Stromal cell of bone marrow (primary cell): ENCODE data around the gene PI4KB.
"Not testable (repeated sequence)": the region's sequence is repeated elsewhere in the genome, so short reads cannot be mapped to it uniquely, and the experiment has no call there.

Experiments
- DNase-seq: peaks from one replicate; pipeline ENCODE4 v3.0.0-alpha.2; 2012; ENCODE audit warnings: low read depth

PI4KB gene

DNA sequence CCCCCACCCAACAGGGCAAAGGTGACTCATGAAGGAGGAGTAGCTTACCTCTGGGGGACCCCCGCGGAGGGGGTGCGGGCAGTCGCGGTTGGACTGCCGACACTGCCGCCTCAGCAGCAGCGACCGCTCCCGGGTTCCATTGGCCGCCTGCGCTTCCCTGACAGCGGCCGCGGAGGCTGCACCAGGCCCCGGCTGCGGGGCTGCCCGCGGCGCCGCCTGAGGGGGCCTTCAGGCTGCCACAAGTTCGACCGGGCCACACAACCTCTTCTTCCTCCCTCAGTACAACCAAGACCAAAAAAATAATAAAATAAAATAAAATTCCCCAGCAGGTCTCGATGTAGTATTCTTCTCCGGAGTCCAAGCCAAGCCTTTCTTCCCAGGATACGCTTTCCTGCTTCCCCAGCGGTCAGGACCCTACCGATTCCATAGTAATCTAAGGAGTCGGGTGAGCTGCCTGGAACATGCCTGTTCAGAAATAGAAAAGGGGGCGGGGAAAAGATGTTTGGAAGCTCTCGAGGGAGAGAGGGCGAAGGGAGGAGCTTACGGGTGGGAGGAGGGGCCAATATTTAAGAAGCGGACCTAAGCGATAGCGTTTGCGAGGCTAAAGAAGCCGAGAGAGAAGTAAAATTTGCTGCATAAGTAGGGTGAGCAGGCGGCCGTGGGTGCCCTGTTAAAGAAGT lies at the start of gene PI4KB:
Gene PI4KB, minus strand, starts transcription at position 194 of the 680 bp plus-strand sequence. CDS start 10,935 bp downstream, outside the sequence.
- peak; percentile 96 for DNase-seq

DNA sequence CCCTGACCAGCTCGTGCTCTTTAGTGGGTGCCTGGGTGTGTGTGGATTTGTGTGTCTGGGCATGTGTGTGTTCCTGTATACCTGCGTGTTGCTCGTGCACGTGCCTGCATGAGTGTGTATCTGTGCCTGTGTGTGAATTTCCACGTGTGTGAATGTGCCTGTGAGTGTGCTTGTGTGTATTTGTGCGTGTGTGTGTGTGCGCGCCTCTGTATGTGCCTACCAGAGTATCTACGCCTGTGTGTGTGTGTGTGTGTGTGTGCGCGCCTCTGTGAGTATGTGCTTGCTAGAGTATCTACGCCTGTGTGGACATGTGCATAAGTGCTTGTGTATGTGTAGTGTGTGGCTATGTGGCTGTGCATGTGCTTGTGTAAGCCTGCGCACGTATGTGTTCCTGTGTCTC lies 46.0 kb upstream of the PI4KB start:
- no peak for DNase-seq

DNA sequence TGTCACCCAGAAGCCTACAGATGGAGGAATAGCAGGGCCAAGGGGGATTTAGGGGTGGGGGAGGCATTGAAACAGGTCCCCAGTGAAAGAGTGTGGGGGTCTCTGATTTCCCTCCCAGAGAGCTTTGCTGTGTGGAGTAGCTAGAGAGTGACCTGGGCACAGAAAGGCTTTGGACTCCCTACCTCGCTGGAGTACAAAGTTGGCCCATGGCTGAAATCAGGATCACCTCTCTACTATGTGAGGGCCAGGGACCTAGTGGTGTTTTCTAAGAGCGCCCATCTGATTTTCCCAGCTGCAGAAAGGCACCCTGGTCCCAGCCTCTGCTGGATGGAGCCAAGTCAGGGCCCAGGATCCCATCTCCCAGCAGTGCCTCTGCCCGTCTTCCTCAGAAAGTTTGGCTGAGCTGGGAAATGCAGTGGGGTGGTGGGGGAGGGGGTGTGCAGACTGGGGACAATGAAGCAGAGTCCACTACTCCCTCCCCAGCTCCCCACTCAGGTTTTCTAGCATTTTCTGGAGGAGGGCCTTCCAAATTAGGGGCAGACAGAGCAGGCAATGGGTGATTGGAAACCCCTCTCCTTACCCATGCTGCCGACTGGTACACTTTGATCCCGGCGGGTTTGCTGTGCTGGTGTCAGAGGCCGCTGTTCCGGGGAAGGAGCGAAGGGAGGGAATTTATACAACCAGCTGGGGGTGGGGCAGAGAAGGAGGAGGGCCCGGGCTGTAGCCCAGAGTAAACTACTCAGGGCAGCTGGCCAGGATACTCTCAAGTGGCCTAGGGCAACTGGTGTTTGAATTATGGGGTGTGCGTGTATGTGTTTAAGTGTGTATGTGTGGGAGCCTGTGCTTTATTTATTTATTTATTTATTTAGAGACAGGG lies 45.1 kb upstream of the PI4KB start, which contains the start of gene SELENBP1:
Gene SELENBP1, minus strand, starts transcription at position 648 of the 877 bp plus-strand sequence. Its CDS starts 64 bp downstream, at position 584.
- DNase-seq, result peak; percentile 84

DNA sequence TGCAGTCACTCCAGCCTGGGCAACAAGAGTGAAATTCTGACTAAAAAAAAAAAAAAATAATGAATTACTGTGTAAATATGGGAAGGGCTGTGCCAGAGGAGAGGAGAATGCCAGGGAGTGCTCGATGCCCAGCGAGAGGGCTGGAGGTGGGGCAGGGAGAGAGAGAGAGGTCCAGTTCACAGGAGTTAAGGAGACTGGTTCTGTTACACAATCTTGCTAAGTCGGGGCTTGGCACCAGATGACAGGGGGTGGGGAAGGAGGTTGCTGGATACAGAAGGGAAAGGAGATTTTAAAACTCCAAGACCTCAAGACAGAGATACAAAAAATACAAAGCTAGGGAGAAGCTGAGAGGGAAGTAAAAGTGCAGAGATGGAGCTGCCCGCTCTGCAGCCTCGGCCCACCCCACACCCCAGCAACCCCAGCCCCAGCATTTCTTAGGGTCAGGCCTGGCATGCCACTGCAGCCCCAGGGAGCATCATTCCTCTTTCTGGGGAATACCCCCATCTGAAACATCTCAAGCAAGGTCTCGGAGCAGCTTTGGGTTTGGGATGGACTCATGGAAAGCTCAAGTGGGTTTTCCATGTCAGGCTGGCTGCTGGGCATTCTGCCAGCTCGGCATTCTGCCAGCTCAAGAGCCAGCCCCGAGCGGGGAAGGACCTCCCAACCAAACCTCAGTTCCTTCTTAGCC lies 44.3 kb upstream of the PI4KB start:
- DNase-seq, result no peak

DNA sequence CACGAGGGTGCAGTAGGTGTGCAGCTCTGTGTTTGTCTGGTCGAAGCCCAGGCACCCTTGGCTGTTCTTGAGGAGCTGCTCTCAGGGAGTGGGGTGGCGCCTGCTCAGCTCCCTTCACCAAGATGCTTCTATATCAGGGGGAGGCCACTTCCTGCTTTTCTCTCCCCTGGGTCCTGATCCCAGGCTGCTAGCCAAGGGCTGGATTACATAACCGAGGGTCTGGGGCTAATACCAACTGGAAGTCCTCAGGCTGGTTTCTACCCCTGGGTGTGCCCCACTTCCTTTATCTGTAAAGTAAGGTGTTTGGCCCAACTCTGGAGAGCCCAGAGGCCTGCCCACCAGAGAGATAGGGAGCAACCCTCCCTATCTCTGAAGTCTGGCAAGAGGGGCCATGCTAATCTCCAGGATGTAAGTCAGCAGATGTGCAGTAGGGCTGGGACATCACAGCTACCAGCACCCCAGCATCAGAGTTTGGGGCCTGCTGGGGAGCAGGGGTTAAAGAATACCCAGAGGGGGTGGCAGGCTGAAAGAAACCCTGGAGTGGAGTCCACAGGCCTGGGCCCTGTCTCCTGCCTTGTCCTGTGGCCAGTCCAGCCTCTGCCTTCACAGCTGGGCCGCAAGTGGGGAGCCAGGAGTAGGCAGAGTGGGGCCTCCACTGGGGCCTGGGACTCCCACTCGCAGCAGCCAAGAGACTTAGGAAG lies 43.1 kb upstream of the PI4KB start:
- no peak for DNase-seq

DNA sequence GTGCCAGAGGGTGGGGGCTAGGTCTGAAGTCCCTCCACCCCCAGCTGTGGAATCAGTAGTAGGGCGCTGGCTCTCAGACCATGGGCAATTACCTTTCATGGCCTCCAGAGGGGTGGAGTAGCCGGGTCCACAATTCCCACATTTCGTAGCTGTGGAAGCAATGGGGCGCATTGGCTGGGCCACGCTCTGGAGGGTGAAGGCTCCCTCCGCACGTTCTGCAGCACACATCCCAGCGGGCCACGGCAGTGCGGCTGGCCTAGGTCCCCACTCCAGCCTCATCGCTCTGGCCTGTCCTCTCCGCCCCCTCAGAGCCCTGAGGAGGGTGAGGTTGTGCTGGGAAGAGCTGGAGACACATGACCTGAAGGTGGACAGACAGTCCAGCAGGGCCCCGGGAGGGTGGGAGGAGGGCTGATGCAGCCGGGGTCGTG lies 42.4 kb upstream of the PI4KB start:
- DNase-seq, result no peak

DNA sequence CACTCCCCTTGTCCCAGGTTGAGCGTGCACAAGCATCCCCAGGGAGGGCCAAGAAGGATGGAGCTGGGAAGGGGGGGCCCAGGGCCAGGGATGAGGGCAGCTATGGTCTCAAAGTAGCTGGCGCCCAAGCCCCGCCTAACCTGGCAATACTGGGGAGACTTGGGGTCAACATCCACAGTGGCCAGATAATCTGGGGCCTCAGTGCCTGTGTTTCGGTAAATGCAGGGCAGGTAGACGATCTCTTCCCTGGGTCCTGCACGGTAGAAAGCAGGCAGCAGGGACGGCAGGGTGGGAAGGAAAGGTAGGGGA lies 42.0 kb upstream of the PI4KB start:
- no peak for DNase-seq

DNA sequence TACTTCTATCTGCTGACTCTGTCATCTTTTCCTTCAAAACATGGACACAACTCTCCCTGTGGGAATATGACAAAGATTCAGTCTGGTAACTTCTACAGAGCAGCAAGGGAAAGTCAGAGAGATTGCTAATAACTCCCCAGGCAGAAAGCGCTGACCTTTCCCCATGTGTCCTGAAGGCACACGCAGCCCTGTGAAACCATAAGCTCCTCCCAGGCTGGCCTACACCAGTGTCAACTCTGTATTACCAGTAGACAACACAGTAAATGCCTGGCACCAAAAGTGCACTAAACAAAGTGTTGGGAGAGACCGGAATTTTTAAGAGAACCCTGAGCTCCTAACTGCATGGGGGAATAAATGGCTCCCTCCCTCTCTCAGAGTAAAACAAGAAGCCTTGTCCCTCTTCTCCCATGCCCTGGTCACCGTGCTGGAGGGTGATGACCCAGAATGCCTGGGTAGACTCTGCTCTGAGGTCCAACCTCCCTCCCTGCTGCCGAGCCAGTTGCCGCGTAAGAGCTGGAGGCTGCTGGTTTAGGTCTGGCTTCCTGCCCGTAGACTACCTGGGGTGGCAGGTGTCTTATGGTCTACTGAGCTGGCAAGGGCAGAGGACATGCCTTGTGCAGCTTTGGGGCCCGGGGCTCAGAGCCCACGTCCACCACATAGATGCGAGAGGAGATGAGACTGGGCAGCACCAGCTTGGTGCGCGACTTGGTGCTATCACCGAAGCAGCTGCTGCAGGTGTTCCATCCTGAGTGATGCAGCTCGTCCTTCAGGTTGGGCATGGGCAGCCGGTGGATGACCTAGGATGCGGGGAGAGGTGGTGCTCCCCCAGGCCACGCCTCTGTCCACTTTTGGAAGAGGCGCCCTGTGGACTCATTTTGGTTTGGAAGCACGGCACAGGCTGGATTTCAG lies 41.4 kb upstream of the PI4KB start:
- no peak for DNase-seq

DNA sequence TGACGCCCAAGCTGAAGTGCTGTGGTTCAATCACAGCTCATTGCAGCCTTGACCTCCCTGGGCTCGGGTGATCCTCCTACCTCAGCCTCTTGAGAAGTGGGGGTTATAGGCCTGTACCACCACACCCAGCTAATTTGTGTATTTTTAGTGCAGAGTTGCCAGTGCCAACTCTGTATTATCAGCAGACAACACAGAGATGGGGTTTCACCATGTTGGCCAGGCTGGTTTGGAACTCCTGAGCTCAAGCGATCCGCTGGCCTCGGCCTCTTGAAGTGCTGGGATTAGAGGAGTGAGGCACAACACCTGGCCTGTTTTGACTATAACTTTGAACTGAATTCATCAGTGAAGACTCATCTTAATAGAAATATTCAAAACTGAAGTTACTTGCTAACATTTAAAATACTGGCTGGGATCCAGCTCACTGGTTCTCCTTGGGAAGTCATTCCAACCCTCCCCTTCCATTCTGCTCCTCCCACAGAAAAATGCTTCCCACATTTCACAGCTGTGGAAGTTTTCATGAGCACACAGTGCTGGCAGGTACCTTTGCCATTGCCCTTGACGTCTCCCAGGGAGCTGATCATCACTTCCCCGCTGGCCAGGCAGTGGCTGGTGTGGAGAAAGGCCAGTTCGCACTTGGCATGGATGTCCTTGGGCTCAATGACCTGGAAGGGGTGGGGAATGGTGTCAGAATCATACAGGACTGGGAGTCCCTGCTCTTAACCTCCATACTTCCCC lies 40.6 kb upstream of the PI4KB start:
- DNase-seq, result no peak

DNA sequence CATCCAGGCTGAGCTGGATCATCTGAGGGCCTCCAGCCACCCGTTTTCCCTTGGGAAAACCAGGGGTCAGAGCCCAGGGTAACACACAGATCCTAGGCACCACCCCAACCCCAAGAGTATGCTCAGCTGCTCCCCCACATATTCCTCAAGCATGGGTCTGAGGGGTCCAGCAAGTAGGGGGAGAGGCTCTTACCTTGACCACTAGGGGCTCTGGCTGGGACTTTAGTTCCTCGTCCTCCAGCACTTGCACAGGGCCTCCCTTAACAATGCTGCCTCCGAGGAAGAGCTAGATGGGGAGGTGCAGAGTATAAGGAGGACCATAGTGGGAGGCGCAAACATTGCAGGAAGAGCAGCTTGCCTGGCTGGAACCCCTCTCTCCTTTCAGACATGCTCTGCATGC lies 37.8 kb upstream of the PI4KB start:
- DNase-seq, result no peak

DNA sequence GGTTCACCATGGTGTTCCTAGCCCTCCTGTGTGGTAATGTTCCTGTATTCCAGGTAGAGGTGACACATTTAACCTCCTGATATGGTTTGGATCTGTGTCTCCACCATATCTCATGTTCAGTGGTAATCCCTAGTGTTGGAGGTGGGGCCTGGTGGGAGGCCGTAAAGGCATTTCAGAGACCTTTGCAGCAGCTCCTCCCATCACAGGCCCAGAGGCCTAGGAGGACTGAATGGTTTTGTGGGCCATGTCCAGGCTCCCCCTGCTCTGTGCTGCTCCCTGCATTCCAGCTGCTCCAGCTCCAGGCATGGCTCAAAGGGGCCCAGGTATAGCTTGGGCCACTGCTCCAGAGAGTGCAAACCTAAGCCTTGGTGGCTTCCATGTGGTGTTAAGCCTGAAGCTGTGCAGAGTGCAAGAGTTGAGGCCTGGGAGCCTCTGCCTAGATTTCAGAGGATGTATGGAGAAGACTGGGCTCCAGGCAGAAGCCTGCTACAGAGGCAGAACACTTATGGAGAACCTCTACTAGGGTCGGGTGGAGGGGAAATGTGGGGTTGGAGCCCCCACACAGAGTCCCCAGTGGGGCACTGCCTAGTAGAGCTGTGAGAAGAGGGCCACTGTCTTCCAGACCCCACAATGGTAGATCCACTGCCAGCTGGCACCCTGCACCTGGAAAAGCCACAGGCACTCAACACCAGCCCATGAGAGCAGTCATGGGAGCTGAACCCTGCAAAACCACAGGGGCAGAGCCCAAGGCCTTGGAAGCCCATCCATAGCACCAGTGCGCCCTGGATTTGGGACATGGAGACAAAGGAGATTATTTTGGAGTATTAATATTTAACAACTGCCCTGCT lies 35.3 kb upstream of the PI4KB start:
- DNase-seq, result no peak

DNA sequence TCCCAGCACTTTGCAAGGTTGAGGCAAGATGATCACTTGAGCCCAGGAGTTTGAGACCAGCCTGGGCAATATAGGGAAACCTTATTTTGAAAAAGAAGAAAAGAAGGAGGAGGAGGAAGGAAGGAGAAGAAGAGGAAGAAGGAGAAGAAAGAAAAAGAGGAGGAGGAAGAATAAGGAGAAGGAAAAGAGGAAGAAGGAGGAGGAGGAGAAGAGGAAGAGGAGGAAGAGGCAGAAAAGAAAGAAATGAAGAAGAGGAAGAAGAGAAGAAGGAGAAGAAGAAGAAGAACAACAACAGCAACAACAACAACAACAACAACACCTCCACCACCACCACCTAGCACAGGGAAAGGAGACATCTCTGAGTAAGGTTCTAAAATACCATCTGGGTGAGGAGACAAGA lies 34.7 kb upstream of the PI4KB start:
- no peak for DNase-seq

DNA sequence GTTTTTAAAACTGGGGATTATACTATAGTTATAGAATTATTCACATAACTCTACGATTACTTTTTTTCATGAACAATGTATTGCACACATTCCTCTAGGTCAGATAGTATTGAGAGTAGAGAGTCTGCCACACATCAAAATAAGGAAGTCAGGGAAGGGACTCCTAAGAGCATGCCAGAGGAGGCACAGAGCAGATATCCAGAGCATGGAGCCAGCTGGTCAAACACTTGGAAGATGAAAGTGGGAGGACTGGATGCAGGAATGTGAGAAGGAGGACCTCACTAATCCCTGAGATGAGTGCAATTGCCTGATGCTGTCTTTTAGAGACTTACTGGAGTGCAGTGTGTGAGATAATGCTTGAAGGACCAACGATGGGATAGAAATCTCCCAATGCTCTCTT lies 29.5 kb upstream of the PI4KB start:
- DNase-seq, result no peak

DNA sequence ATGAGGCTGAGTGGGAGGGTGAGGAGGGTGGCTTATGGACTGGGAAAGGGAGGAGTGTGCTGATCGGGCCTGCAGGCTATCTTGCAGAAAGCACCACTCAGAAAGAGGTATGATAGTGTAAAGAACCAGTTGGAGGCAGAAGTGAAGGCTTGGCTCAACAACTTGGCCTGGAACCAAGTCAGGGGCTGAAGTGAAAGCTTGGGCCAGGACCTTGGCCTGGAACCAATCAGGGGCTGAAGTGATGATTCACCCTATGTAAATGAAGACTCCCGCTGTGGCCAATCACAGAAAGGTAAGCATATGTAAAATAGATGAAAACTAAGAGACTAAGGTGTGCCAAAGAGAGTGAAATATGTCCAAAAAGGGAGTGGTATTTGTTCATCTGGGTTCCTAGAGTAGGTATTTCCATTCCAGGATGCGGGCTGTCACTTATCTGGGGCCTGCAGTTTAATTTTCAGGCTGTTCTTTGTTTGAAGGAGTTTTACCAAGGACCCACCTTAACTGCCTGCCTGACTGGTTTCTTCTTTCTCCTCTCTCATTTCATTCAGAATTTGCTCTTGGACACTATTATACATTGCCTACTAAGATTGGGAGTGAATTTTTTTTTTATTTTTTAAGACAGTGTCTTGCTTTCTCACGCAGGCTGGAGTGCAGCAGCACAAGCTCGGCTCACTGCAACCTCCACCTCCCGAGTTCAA lies 25.0 kb upstream of the PI4KB start:
- DNase-seq, result no peak

DNA sequence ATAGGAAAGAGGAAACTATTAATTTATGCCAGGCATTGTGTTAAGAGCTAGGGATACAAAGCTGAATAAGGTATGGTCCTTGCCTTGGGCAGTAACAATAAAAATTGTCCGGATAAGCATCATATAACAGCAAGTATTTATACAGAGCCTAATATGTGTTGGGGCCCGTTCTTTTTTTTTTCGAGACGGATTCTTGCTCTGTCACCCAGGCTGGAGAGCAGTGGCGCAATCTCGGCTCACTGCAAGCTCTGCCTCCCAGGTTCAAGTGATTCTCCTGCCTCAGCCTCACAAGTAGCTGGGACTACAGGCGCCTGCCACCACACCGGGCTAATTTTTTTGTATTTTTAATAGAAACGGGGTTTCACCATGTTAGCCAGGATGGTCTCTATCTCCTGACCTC lies 23.1 kb upstream of the PI4KB start:
- DNase-seq, result not testable (repeated sequence)

DNA sequence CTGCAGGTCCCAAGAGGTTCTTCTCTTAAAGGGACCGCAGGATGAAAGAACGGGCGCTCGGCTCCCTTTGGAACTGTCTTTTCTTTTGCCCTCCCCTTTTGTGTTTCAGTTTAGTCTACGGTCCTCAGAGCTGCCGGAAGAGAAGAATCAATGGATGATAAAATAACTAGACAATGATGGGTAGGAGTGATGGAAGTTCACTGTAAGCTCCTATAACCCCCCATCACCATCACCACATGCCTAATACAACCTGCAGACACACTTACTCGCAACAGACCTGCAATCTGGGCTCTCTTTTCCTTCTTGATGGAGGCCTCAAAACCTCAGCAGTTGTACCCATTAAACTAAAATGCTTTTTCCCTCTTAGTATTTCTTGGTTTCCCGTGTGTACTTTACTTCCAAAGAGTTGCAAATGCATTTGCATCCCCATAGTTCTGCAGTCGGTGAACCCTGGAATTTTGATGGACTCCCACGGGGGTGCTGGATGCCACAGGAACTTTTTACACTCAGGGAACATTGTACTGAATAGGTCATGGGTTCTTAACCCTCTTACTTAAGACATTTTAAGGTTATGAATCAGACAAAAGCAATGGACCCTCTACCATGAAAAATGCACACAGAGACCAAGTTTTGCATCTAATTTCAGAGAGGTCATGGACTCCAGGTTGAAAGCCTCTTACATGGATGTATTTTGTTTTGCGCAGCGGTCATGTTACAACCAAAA lies 20.5 kb upstream of the PI4KB start:
- no peak for DNase-seq

DNA sequence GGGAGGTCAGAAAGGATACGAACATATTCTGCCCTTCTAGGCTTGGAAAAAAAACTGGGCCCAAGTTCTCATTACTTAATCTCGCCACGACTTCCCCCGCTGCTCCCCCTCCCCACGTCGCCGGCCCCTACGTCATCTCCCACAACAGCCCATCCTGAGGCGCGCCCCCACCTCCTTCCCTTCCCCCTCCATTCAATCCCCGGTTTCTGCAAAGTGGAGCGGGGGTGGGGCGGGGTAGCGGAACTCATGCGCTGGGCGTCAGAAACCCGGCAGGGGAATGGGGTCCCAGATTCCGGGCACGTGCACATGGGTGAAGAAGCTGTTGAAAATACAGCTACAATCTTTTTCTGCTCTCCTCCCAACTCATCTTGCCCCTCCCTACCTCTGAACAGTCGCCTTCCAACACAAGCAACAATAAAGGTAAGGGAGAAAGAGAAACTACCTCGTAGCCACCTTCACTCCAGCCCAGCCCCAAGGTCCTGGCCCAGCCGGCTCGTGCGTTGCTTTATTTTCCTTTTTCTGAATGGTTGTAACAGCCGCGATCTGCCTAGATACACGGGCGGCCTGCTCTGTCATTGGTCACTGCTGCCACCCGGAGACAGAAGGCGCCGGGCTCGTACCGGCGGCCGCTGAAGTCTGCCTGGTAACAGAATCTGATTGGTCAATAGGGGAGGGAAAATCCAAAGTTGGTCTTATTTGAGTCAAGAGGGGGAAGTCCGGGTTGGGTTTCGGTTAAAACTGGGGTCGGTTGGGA lies 19.7 kb upstream of the PI4KB start, which contains the start of gene RFX5:
Gene RFX5, minus strand, starts transcription at position 484 of the 754 bp plus-strand sequence. CDS start 932 bp downstream, outside the sequence.
- DNase-seq, result peak; percentile 94
